ENCODE results near the gene RACK1. TPM values are rescaled to one million over a fixed set of nuclear protein-coding genes. Genes with fewer than 3 reads are reported as not detected.

Gene RACK1
- total and polyA plus RNA-seq, 2 of the 13 experiments (the other 11 are each of a cell fraction or from before 2014, with no cell fraction given): 2,514 to 6,141 TPM

GRCh38 chr5:181187500-181188213, 56.0 kb downstream of the RACK1 start (continued):
- peak; percentile 53 for TF ChIP-seq RERE (CRISPR knock-in tag; IDR thresholded peaks at IDR 0.05; ENCODE audit: low read depth)
- TF ChIP-seq BCL6 (CRISPR knock-in tag; IDR thresholded peaks at IDR 0.05): peak; percentile 14; the same call in 1 of the 2 replicates
- no peak for TF ChIP-seq KDM1A (CRISPR knock-in tag; IDR thresholded peaks at IDR 0.05)
- TF ChIP-seq TRAFD1 (CRISPR knock-in tag; IDR thresholded peaks at IDR 0.05; ENCODE audit: borderline replicate concordance): no peak
- no peak for TF ChIP-seq CHD2 (IDR thresholded peaks at IDR 0.05; ENCODE audit: low read depth, low read length)
- TF ChIP-seq ZFP62 (CRISPR knock-in tag; IDR thresholded peaks at IDR 0.05): 0 out of 2 replicates have a peak, but pooled peaks have one; percentile 27
- TF ChIP-seq PTBP1 (IDR thresholded peaks at IDR 0.05; ENCODE audit: low read depth, low read length, poor library complexity, severe bottlenecking): no peak
- no peak for TF ChIP-seq ATF7 (IDR thresholded peaks at IDR 0.05)
- no peak; the same call in 1 of the 2 replicates for TF ChIP-seq ATF7 (CRISPR knock-in tag; IDR thresholded peaks at IDR 0.05)
- no peak for TF ChIP-seq EZH2 (conservative IDR thresholded peaks at IDR 0.05; ENCODE audit: low read depth, low read length)
- no peak for TF ChIP-seq RFX3 (CRISPR knock-in tag; IDR thresholded peaks at IDR 0.05)
- TF ChIP-seq CREB1 (IDR thresholded peaks at IDR 0.05): no peak
- peak; percentile 68; the same call in 1 of the 2 replicates for TF ChIP-seq CREB1 (CRISPR knock-in tag; IDR thresholded peaks at IDR 0.05)
- no peak for TF ChIP-seq ZZZ3 (CRISPR knock-in tag; IDR thresholded peaks at IDR 0.05; ENCODE audit: borderline replicate concordance)
- 0 out of 2 replicates have a peak, but pooled peaks have one; percentile 56 for TF ChIP-seq ZSCAN20 (CRISPR knock-in tag; IDR thresholded peaks at IDR 0.05; ENCODE audit: borderline replicate concordance)
- no peak for TF ChIP-seq NFYC (CRISPR knock-in tag; IDR thresholded peaks at IDR 0.05)
- no peak for TF ChIP-seq EEA1 (CRISPR knock-in tag; IDR thresholded peaks at IDR 0.05; ENCODE audit: borderline replicate concordance)
- TF ChIP-seq POLR2A (IDR thresholded peaks at IDR 0.05; ENCODE audit: insufficient read depth in 1 of 2, low read depth in 2 of 2, low read length in 2 of 2): no peak
- TF ChIP-seq, protein P1, sequence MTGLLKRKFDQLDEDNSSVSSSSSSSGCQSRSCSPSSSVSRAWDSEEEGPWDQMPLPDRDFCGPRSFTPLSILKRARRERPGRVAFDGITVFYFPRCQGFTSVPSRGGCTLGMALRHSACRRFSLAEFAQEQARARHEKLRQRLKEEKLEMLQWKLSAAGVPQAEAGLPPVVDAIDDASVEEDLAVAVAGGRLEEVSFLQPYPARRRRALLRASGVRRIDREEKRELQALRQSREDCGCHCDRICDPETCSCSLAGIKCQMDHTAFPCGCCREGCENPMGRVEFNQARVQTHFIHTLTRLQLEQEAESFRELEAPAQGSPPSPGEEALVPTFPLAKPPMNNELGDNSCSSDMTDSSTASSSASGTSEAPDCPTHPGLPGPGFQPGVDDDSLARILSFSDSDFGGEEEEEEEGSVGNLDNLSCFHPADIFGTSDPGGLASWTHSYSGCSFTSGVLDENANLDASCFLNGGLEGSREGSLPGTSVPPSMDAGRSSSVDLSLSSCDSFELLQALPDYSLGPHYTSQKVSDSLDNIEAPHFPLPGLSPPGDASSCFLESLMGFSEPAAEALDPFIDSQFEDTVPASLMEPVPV (CRISPR knock-in tag; IDR thresholded peaks at IDR 0.05): no peak
- 0 out of 2 replicates have a peak, but pooled peaks have one; percentile 21 for TF ChIP-seq JUN (CRISPR knock-in tag; IDR thresholded peaks at IDR 0.05)
- no peak for TF ChIP-seq ATF1 (CRISPR knock-in tag; IDR thresholded peaks at IDR 0.05)
- TF ChIP-seq BHLHE40 (IDR thresholded peaks at IDR 0.05; ENCODE audit: low read length): no peak
- TF ChIP-seq ZKSCAN1 (IDR thresholded peaks at IDR 0.05; ENCODE audit: low read length): no peak

Measured in HepG2 (cell line).